DMS53 (cell line): ENCODE measurements around the gene TCFL5.

Experiments used
- DNase-seq: peaks from one replicate; lab custom pipeline; 2025; lab: John Stamatoyannopoulos, UW

Gene TCFL5

GRCh38 chr20:62861726-62862336 lies at the start of gene TCFL5:
Gene TCFL5 (minus strand): TSS chr20:62861822. CDS start chr20:62861670, 152 bp downstream.
- DNase-seq: peak; percentile 94

GRCh38 chr20:62910777-62911497 lies 49.3 kb upstream of the TCFL5 start:
- no peak for DNase-seq

DNA sequence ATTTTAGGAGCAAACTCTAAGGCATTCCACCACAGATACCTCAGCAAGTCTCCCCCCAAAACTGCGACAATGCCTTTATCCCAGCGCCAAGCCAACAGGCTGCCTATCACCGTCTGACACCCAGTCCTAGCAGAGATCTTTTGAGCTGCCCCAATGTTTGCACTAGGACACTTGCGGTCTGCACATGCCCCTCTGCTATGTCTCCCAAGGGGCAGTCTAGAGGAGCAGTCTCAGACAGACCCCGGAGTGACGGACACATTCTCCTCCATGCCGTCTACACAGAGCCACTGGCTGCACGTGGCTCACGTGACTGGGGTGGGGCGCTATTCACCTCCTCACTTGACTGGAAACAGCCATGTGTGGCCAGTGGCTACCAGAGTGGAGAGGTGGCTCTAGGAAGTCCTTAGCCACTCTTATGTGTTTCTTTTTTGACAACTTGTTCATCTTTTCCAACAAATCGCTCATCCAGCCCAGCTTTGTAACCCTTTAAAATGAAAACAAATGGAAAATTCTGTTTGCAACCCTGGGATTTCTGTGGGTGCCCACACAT lies 48.7 kb upstream of the TCFL5 start:
- no peak for DNase-seq

GRCh38 chr20:62908971-62909791 lies 47.6 kb upstream of the TCFL5 start:
- DNase-seq: peak; percentile 70

GRCh38 chr20:62907384-62908317 lies 46.0 kb upstream of the TCFL5 start:
- DNase-seq: peak; percentile 30

DNA sequence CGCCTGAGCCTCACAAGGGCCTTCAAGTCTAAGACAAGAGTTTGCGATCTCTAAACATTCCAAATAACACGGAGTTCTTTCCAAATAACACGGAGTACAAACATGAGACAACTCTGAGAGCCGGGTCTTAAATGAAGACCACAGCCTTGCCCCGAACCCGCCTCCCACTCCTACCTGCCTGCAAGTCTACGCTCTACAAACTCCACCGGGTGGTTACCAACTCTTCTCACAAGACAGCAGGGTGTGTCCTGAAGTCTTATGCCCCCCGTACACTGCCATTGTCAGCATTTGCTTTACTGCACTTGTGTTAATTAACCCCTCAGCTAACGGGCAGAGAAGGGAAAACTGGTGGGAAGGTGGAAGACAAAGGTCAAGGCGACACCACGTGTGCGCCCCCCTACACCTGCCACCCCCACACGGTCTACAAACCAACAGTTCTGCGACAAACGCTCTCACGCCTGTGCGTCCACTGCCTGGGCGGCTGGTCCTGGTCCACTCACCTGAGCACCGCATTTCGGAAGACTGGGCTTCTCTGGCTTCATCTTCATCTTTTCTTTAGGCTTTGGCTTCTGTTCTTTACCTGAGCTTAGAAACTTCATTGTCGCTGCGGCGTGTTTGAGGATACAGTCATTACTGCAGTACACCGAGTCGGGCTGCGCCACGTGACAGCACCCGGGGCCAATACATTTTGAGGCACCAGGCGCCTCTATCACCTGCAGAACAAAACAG lies 45.2 kb upstream of the TCFL5 start:
- no peak for DNase-seq

GRCh38 chr20:62906209-62906608 lies 44.6 kb upstream of the TCFL5 start:
- DNase-seq: no peak

- no peak for DNase-seq
Measured at GRCh38 chr20:62905536-62906117, 44.0 kb upstream of the TCFL5 start.

GRCh38 chr20:62902926-62903615 lies 41.4 kb upstream of the TCFL5 start:
- no peak for DNase-seq

GRCh38 chr20:62901891-62902290 lies 40.3 kb upstream of the TCFL5 start:
- DNase-seq: no peak

- peak; percentile 93 for DNase-seq
Measured at GRCh38 chr20:62900692-62901584, 39.3 kb upstream of the TCFL5 start.

GRCh38 chr20:62900052-62900691 lies 38.5 kb upstream of the TCFL5 start:
- DNase-seq: peak; percentile 89

- DNase-seq: peak; percentile 24
Measured at GRCh38 chr20:62899633-62900051, 38.0 kb upstream of the TCFL5 start.

DNA sequence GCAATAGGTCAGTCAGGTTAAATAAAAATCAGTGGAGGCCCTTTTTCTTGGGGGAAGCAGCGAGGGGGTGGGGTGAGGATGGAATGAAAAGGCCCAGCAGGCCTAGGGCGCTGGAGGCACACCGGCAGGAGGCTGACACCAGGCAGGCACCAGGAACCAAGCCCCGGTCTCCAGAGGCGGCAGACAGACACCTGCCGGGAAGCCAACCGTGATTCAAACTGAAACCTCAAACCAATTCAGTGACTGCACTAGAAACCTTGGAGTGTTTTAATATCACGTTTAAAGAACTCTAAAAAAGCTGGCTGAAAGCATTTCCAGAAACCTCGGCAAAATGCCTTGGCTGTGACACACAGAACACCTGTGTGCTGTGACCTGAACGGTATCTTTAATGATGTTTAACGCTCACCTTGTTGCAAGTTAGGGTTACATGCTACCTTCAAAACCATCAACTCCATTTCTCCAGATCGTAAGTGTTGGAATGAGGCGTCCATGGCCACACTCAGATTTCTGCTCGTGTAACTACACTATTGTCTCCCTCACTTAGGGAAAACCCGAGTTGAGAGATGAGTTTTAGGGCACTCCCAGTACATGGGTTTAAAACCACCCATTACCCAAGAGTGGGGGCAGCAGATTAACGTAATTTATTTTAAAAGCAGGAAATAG lies 37.5 kb upstream of the TCFL5 start:
- DNase-seq: no peak

- no peak for DNase-seq
Measured at GRCh38 chr20:62898093-62898964, 36.7 kb upstream of the TCFL5 start.

DNA sequence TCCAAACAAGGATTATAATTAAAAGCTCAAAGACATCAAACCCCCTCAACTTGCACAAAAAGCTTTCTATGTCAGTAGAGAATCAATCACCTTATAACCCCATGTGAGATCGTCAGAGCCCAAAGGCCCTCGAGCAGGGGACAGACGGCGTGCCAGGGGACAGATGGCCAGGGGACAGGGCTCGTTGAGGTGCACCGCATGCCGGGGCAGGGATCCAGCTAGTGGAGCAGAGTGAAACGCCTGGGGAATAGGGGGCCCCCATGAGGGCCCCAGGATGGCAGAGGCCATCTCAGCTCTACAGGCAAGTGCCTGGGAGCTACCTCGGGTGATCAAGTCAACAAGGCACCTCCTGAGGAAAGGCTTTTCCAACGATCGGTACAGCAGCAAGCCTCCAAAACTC lies 36.0 kb upstream of the TCFL5 start:
- DNase-seq: no peak

- DNase-seq: no peak
Measured at GRCh38 chr20:62896526-62896925, 34.9 kb upstream of the TCFL5 start.
